ENCODE measurements around the gene EXOC4.
"Not testable (repeated sequence)": the region's sequence is repeated elsewhere in the genome, so short reads cannot be mapped to it uniquely, and the experiment has no call there.

GRCh38 chr7:133328021-133328420, 75.1 kb downstream of the EXOC4 start:
- TF ChIP-seq EP300 (IDR thresholded peaks at IDR 0.05); CTCF (IDR thresholded peaks at IDR 0.05); POLR2A (IDR thresholded peaks at IDR 0.05; ENCODE audit: low read depth): not testable (repeated sequence)
